Activated CD8-positive, alpha-beta memory T cell treated with anti-CD3 and anti-CD28 coated beads, Interleukin-2, amount 50 U/mL, for 1 hour (primary cell): Measurements from ENCODE around the gene MLF2.
"Not testable (repeated sequence)": the region's sequence is repeated elsewhere in the genome, so short reads cannot be mapped to it uniquely, and the experiment has no call there.

Experiments used
- DNase-seq: peaks from one replicate; pipeline ENCODE4 v3.0.0-alpha.2; 2020; ENCODE audit errors: extremely low read depth

MLF2 gene

GRCh38 chr12:6734506-6735387, 18.2 kb downstream of the MLF2 start:
- DNase-seq, result no peak

- DNase-seq, result no peak
These were observed 22.8 kb downstream of the MLF2 start for GRCh38 chr12:6730169-6730568.

DNA sequence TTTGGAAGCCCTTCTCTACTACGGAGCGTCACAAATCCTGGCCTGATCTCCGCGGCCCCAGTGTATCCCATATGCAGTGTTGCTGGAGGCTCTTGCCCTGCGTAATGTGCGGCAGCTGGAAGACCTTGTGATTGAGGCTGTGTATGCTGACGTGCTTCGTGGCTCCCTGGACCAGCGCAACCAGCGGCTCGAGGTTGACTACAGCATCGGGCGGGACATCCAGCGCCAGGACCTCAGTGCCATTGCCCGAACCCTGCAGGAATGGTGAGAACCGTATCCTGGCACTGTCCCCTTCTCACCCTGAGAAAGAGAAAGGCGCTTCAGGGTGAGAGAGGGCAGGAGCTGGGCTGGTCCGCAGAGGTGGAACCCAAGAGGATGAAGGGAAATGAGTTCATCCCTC, 23.8 kb downstream of the MLF2 start:
- no peak for DNase-seq

DNA sequence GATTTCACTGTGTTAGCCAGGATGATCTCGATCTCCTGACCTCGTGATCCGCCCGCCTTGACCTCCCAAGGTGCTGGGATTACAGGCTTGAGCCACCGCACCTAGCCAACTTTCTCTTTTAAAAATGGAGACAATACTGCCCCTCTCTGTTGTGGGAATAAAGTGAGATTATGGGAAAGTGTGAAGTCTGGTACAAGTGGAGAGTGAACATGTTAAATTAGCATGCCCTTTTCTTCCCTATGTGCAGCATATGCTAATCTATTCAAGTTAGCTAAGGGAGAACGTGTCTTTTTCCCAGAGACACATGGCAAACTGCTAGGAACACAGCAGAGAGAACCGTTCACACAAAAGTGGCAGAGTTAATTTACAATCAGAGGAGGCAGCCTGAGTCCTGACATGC, 27.6 kb downstream of the MLF2 start:
- no peak for DNase-seq

DNA sequence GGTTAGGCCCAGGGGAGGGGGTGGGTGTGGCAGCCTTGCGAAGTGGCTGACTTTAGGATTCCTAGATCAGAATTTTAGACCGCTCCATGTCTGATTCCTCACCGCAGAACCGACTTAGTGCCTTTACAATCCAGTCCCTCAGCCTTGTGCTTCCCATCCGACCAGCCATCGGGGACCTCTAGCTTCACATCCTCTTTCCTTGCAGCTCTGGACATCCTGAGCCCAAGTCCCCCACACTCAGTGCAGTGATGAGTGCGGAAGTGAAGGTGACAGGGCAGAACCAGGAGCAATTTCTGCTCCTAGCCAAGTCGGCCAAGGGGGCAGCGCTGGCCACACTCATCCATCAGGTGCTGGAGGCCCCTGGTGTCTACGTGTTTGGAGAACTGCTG, 28.5 kb downstream of the MLF2 start:
- DNase-seq, result no peak

GRCh38 chr12:6723607-6724408, 29.1 kb downstream of the MLF2 start, which contains the start of gene COPS7A:
Gene COPS7A, plus strand, starts transcription at chr12:6724046. Its CDS starts 611 bp downstream, at chr12:6724657.
- peak; percentile 90 for DNase-seq

GRCh38 chr12:6722863-6723262, 30.1 kb downstream of the MLF2 start:
- DNase-seq, result no peak

DNA sequence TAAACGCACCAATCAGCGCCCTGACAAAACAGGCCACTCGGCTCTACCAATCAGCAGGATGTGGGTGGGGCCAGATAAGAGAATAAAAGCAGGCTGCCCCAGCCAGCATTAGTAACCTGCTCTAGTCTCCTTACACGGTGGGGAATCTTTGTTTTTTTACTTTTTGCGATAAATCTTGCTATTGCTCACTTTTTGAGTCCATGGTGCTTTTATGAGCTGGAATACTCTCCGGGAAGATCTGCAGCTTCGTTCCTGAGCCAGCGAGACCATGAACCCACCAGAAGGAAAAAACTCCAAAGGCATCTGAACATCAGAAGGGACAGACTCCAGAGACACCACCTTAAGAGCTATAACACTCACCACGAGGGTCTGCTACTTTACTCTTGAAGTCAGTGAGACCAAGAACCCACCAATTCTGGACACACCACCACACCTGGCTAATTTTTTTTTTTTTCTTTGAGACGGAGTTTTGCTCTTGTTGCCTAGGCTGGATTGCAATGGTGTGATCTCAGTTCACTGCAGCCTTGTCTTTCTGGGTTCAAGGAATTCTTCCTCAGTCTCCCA, 36.0 kb downstream of the MLF2 start:
- DNase-seq, result no peak

GRCh38 chr12:6716031-6716873, 36.7 kb downstream of the MLF2 start:
- DNase-seq, result not testable (repeated sequence)

- DNase-seq, result no peak
These were observed 44.0 kb downstream of the MLF2 start for GRCh38 chr12:6708960-6709394.

DNA sequence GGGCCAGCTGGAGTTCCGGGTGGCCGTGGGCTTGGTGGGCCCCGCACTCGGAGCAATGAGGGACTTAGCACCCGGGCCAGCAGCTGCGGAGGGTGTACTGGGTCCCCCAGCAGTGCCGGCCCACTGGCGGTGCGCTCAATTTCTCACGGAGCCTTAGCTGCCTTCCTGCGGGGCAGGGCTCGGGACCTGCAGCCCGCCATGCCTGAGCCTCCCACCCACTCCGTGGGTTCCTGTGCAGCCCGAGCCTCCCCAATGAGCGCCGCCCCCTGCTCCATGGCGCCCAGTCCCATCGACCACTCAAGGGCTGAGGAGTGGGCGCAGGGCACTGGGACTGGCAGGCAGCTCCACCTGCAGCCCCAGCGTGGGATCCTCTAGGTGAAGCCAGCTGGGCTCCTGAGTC, 44.6 kb downstream of the MLF2 start:
- DNase-seq, result not testable (repeated sequence)

DNA sequence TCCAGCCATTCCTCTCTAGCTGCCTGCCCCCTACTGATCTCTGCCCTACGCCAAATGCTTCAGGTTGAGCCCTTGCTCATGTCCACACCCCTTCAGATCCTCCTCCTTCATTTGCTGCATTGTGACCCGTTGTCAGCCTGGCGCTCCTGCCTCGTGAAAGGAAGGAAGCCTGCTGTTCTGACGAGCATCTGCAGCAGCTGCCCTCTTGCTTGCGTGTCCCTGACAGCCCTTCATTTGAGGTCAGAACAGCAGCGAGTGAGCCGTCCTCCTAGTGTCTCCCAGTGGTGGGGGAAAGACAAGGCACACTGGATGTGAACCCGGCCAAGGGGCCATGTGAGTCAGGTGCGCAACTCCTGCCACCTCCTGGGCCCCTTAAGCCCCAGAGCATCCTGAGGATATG, 49.3 kb downstream of the MLF2 start:
- DNase-seq, result no peak

- DNase-seq, result no peak
These were observed 51.7 kb downstream of the MLF2 start for GRCh38 chr12:6701078-6701768.

- DNase-seq, result no peak
These were observed 52.3 kb downstream of the MLF2 start, which contains the start of gene PIANP for GRCh38 chr12:6700646-6701051. Gene PIANP, minus strand, starts transcription at chr12:6700815. Its CDS starts 2,754 bp downstream, at chr12:6698061.

DNA sequence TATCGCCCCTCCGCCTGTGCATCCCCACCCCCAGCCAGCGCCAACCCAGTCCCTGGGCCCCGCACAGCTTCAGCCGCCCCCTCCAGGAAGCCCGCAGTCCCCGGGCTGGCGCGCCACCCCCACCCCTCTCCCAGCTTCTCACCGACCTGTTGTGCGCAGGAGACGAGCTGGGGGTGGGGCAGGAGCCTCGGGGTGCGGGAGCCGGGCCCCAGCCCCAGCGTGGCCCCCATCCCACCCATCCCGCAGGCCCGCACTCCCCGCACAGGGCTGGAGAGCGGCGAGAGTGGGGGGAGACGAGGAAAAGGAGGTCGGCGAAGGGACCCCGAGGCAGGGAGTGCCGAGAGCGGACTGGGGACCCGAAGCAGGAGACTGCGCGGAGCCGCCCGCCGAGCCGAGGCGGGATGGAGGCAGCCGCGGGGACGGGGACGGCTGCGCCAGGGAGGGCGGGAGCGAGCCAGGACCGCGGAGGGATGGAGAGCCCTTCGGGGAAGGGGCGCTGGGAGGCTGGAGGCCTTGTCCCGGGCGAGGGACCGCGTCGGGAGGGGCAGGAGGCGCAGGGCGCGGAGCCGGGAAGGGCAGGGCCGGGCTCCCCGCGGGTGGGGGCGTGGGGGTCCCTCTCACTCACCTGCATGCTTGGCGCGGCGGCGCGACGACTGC, 52.8 kb downstream of the MLF2 start:
- DNase-seq, result no peak

DNA sequence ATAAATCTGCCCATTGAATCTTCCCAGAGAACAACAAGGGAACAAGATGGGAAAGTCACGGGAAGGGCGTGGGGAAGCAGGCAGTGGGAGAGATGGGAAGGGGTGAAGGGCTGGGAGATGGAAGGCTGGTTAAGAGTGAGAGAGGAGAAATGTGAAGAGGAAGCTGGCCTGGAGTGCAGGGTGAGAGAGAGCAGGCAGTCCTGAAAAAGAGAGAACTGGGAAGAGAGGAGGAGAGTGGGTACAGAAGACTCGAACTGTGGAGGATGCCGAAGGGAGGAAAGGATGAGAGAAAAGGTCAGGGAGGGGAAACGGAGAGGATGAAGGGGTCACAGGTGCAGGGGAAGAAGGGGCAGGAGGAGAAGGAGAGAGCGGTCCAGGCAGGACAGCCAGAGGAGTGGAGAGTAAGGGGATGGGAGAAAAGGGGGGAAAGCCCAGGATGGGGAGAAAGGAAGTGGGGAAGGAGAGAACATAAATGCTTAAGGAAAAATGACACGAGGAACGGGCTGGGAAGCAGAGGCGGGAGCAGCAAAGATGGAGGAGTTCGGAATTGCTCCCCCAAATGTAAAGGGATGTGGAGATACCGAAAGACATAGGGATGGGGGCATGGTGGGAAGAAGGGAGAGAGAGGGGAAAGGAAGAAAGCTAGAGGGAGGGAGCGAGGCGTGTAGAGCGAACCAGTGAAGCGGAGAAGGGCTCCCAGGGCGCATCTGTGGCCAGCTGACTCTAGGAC, 53.5 kb downstream of the MLF2 start:
- DNase-seq, result no peak

DNA sequence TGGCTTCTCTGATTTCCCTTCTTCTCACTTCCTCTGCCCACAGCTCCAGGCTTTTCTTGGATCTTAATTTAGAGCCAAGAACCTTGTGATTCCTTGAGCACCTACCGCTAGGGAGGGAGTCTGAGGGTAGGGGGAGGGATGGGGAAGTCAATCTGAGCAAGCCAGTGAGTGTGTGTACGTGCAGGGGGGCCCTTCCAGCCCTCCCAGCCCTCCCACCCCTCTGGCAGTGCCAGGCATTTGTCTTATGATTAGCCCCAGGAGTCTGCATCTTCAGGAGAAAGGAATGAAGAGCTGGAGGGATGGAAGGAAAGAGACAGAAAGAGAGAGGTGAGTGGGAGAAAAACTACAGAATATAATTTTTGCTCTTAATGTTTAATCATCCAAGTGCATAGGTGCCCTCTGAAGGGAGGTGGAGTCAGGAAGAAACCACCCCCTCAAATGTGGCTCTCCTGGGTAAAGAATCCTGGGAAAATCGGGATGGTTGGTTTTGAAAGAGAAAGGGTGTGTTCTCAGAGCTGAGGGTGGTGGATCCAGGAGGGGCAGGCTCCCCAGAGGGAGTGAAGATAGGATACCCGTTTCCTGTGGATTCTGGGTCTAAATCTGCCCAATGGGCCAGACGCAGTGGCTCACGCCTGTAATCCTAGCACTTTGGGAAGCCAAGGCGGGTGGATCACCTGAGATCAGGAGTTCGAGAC, 54.4 kb downstream of the MLF2 start:
- no peak for DNase-seq
